Stimulated activated CD8-positive, alpha-beta memory T cell treated with anti-CD3 and anti-CD28 coated beads, Interleukin-2, amount 100 ng/mL, for 48 hours (primary cell): ENCODE results near the gene LUC7L3.

Experiments
- DNase-seq, 2 donors: peaks; one replicate each; pipeline ENCODE4 v3.0.0-alpha.2; 2020; ENCODE audit warnings: low read depth in 2 of 2

The LUC7L3 gene

DNA sequence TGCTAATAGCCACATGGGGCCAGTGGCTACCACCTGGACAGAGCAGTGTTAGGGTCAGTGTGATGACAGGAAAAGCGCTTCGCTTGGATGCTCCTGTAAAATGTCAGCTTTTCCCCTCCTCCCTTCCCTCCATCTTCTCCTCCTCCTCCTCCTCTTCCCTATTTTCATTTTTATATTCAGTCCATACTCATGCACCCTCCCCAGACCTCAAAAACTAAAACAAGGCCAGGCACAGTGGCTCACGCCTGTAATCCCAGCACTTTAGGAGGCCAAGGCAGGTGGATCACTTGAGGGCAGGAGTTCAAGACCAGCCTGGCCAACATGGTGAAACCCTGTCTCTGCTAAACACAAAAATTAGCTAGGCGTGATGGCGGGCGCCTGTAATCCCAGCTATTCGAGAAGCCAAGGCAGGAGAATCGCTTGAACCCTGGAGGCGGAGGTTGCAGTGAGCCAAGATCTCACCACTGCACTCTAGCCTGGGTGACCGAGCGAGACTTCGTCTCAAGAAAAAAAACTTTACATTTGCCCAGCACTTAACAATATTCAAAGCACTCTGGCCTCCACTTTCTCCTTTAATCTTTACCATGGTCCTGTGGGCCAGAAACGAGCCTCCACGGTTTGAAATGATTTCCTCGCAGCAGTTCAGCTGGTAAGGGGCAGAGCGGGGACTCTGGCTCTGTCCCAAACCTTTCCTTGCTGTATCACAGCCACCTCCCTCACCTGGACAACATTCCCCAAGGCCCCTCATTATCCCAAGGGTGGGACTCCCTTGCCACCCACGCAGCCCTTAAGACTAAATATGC is 33.5 kb upstream of the LUC7L3 start:
- no peak for DNase-seq

DNA sequence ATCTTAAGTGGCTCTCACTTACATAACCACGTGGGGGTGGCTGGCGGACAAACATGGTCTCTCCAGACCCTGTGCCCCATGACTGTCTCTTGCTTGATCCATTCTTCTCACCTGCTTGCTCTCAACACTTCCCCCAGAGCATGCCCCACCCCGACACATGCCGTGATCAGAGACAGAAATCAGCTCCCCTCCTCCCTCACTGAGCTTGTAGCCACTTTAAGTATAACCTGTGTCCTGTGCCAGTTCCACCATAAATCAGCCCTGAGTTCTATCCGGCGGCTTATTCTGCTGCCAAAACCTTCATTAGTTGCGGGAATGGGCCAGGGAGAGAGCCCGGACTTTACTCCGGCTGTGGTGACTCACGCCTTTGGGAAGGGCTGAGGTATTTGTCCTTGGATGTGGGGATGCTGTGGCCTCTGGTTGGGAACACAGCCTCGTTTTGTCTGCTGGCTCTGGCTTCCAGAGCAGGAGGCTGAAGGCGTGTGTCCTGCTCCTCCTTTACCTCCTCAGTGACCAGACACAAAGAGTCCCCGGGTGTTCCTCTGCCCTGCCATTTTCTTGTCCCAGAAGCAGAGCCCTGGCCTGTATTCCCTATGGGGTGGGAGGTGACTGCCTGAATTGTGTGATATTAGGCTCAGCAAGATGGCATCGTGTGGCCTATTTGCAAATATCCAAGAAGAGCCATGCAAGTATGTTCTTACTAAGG is 32.8 kb upstream of the LUC7L3 start:
- DNase-seq: no peak

DNA sequence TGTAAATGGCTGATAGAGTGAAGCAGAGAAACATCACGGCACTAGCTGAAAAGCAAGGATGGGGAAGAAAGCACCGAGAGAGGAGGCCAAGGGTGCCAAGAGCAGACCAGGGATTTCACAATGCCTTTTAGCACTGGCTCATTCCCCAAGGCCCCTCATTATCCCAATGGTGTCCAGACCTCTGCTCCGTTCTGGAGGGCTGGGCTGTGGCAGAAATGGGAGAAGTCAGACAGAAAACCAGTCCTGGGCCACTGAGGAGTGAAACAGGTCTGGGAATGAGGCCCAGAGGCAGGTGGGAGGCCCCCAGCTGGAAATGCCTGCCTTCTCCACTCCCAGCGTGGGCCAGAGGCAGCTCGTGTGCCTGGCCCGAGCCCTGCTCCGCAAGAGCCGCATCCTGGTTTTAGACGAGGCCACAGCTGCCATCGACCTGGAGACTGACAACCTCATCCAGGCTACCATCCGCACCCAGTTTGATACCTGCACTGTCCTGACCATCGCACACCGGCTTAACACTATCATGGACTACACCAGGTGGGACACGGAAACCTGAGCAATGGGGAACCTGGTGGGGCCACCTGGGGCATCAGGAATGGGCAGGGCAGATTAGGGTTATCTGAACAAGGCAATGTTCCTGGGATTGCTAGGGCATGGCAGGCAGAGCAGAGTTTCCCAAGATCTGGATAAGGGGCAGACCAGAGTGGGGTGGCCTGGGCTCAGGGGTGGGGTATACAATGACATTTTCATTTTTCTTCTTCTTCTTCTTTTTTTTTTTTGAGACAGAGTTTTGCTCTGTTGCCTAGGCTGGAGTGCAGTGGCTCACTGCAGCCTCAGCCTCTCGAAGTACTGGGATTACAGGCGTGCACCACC is 32.0 kb upstream of the LUC7L3 start:
- DNase-seq: no peak

DNA sequence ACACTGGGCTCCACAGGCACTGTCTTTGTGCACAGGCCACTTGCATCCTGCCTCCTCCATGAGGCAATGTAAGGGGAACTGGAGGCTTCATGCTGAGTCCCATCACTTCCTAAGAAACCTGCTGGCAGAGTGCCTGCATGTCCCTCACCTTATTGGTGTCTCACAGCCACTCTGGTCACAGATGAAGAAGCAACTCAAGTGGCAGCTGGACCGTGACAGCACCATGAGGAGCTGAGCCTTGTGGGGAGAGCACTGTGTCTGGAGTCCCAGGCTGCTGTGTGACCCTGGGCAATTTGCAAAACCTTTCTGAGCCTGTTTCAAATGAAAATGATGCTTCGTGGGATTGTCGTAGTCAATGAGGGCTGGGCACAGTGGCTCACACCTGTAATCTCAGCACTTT is 31.2 kb upstream of the LUC7L3 start:
- DNase-seq: no peak

DNA sequence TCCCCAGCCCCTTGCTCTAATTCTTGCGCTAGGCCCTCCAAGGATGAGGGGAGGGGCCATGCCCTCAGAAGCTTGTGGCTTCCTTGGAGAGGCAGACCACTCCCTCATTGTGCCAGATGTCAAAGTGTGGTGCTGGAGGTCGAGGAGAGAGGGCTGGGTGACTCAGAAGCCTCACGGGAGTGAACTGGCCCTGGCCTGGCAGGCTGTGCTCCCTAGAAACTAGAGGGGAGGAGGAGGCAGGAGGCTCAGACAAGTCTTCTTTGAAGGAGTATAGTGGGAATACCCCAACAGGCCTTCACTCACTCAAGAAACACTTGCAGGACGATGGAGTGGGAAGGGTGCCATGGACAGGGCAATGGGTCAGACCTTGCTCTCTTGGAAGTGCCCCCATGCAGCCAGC is 30.2 kb upstream of the LUC7L3 start:
- DNase-seq: no peak

DNA sequence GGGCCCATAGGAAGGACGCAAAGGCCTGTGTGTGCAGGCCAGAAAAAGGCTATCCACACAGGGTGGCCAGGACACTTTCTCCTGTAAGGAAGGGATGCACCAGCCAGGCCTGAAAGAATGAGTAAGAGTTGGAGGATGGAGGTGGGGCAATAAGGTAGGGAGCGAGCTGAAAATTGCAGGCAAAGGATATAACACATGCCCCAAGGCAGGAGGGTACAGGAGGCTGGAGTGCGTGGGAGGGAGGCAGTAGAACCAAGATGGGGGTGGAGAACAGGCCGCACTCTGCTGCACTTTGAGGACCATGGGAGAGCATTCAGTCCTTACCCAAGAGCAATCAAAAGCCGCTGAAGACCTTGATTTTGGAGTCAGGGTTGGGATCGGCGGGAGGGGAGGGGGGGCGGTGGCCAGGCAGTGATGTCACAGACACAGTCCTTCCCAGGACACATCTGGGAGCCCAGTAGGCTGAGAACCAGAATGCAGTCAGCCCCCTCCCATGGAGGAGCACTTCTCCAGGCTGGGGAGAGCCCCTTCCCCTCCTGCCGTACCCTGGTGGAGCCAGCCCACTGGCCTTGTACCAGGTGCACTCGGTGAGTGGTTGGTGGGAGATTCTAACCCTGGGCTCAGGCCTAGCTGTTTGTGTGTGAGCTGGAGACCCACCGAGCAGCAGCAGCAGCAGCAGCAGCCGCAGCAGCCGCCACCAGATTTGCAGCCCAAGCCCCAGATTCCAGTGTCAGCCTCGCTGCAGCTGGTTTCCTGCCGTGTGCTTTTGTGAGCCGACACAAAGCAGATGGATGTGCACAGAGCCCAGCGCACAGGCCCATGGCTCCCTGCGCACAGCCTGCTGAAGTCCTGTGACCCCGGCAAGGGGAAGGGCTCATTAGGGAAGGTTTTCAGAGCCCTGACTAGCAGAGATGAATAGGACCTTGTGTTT is 29.2 kb upstream of the LUC7L3 start:
- DNase-seq: no peak

DNA sequence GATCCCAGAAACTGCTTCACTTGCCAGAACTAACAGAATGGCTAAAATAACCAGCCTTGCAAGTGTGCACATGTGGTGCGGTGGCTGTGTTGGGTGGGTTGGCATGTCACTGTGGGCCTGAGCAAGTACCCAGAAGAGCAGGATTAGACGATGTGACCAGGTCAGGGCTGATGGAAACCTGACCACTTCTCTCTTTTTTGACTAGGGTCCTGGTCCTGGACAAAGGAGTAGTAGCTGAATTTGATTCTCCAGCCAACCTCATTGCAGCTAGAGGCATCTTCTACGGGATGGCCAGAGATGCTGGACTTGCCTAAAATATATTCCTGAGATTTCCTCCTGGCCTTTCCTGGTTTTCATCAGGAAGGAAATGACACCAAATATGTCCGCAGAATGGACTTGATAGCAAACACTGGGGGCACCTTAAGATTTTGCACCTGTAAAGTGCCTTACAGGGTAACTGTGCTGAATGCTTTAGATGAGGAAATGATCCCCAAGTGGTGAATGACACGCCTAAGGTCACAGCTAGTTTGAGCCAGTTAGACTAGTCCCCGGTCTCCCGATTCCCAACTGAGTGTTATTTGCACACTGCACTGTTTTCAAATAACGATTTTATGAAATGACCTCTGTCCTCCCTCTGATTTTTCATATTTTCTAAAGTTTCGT is 28.4 kb upstream of the LUC7L3 start:
- DNase-seq: no peak

DNA sequence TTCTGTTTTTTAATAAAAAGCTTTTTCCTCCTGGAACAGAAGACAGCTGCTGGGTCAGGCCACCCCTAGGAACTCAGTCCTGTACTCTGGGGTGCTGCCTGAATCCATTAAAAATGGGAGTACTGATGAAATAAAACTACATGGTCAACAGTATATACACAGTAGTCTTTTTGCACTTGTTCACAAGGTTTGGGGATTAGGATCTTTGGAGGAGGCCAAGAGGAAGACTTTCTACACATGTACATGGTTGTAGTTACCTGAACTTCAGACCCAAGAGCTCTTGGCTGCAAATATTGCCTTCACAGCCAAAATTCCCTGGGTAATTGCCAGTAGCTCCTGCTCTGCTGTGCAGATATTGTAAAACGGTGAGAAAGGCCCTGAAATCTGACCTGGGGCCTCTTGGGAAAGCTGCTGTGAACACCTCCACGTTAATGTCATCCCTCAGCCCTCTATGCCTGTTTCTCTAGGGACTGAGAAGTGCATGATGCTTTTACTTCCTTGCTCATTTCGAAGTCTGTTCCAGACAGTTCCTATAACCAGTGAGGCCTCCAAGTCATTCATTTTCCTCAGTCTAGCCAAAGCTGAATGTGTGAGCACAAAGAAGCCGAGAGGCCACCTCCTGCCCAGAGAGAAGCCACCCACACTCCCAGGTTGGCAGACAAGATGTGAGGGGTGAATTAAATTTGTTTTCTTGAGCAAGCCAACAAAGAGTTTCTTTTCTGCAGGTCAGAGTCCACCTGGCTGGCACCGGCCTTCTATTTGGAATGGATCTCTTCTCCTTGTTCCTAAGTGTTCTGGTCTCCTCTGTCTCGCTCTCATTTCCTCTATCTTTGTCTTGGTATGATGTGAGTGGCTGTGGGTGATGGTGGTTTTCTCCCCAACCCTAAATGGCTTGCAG is 27.6 kb upstream of the LUC7L3 start:
- no peak for DNase-seq

DNA sequence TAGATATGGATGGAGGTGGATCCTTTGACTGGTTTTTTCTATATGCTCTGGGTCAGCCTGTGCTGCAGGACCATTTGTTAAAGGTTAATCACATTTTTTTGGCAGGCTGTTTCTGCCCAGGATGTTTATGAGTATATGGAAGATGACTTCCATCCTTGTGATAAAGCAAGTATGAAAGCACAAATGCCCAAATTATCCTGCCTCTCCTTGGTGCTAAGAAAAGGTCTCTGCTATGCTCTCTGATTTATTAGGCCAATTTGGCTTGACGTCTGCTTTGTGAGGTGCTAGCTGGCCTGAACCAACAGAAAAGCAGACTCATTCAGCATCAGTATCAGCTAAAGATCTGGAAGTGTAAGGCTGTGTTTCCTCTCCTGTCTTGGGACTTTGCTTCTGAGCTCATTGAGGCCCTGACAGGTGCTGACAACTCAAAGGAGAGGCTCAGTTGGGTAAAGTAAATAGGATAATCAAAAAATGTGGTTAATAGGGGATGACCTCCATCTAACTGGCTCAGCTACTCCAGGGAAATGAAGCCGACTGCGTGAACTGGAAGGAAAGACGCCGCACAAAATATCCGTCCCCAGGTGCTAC is 26.9 kb upstream of the LUC7L3 start:
- no peak for DNase-seq

DNA sequence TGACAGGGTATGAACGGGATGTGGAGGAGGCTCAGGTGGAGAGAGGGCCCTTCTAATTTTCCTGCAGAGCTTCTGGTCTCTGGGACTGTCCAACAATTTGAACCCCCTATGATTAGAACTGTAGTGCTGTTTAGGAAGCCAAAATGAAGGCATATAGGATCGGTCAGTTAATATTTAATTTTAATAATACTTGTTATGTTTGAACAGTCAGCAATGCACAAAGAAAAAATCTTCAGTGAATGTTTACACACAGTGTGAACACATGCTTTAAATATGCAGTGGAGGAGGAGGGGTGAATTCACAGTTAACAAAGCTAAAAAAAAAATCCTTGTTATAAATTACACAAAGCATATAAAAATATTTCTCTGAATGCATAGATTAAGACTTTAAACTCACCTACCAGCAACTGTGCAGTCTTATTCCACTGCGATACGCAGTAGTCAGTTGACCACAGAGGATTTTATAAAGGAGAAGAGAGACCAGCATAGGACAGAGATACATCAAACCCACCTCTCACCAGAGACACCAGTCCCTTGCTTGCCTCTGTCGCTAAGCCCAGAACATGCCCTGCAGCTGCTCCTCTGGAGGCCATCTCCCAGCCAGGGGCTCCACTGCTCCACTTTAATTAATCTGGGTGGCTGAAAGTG is 26.2 kb upstream of the LUC7L3 start:
- DNase-seq: no peak

DNA sequence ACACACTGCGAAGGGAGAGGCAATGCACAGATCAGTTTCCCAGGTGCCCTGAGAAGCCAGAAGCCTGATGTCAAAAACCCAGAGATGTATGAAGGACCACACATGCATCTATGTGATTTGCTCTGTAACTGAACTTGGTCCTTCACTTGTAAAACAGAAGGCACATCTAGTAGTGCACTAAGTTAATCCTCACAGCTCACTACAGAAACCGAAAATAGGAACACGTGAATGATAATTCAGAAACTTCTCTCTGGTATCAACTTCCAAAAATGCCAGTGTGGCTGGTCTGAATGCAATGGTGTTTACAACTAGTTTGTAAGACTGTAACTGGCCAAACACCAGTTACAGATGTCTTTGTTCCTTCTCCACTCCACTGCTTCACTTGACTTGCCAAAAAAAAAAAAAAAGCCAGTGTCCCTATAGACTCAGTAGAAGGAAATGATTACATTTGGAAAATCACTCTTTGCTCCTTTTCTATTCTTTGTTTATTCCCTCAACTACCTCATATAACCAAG is 23.0 kb upstream of the LUC7L3 start:
- no peak for DNase-seq

DNA sequence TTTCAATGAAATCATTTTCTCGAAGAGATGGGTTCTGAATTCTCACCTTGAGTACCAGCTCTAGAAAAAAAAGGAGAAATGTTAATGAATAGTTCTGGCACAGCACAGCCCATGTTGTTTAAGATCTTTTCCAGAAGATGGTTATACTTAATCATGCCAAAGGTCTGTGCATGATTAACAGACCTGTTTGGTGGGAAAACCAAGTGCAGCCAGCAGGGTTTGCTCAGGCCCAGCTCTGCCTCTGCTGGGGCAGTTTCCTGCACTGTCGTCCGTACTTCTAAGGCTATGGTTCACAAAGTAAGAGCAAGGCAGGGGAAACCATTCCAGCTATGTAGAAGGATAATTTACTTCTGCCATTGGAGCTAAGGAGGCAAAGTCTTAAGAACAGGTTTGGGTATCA is 22.3 kb upstream of the LUC7L3 start:
- DNase-seq: no peak

DNA sequence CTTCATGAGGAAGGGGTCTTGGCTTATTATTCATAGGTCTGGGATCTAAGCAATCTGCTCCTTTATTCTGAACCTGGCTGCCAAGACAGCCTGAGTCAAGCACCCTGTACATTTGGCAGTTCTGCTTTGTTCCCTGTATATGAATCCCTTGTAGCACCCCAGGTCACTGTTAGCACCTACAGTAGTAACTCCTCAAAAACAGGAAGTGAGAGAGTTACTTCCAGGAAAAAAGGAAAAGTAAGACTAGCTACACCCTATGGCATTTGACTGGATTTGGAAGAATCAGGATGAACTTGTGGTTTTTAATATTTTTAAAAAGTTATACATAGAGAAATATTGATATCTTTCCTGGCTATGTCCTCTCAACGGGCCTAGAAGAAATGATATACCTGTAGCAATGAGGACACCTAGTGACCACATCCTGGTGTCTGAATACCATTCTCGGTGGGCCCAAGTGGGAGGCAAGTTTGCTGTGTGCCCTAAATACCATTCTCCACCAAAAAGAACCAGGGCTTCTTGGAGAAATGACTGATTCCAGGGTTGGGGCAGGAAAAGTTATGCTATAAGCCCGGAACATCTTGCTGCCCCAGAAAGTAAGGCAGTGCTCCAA is 21.6 kb upstream of the LUC7L3 start:
- DNase-seq: no peak

DNA sequence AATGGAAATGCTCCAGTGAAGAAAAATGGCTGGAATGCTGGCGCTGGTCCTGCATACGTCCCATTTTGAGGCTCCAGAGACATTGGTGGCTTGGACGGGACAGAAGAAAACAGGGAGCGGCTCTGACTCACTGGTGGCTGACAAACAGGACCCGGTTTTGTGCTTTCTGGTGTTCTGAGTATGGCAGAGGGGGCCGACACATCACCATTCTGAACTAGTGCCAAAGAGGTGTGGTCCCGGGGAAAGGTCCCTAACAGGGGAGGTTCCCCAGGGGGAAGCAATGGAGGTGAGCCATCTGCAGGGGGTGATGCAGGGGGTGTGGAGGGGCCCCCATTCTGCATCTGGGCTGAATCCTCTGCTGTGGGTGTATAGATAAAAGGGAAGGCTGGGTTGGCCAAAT is 20.0 kb upstream of the LUC7L3 start:
- DNase-seq: no peak

DNA sequence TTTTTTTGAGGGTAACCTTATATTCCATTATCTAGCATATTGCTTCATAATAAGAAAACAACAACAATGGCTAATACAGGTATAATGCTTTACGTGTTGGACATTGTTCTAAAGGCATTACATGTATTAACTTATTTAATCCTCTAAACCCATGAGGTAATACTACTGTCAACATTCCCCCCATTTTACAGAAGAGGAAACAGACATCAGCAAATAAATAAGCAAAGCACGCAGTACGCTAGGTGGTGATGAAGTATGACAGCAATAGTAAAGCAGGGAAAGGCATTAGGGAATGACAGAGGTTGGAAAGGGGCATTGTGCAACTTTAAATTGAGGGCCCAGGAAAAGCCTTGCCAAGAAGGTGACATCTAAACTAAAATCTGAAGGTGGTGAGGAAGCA is 16.2 kb upstream of the LUC7L3 start:
- no peak for DNase-seq

DNA sequence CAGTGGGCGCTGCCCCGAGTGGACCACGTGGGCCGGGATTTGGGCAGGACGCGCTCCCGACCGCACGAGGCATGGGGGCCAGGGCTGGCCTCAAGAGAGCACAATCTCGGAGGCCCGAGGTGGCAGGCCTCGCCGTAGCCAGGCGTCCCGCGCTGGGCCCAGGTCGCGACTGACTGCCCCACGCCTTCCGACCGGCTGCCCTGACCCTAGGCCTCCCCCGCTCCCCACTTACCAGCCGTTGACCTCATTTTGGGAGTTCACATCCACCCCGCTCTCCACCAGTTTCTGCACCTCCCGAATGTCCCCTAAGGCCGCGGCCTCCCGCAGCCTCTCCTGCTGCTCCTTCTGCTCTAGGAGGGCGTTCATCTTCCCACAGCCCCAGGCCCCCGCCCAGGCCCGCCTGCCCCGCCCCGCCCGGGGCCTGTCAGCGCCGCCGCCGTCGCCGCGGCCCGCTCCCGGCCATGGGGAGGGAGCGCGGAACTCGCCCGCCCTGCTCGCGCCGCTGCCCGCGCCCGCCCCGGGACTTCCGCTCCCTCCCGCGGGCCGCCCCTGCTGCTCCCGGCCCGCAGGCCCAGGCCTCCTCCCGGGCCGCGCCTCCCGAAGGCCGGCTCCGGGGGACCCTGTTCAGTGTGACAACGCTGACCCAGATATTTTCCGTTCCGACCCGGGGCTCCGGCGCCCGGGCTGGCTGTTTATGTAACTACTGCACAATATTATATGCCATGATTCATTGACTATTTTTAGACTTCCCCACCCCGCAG is 11.9 kb upstream of the LUC7L3 start, which contains the start of gene ANKRD40:
Gene ANKRD40, minus strand, starts transcription at position 626 of the 761 bp plus-strand sequence. Its CDS starts 260 bp downstream, at position 366.
- peak; percentile 79 to 84 for DNase-seq
